HepG2 (cell line): ENCODE measurements around the gene RABGGTA. TPM values are rescaled to one million over a fixed set of nuclear protein-coding genes. Genes with fewer than 3 reads are reported as not detected.

ENCODE experiments used
- CREM ChIP-seq, 2 experiments: sonication (generic) in 1 of 2; formaldehyde crosslinking in 1 of 2; IDR thresholded peaks; 2 replicates each; pipeline versions ENCODE4 v1.4.0 to v1.6.1; 2016 to 2020; ENCODE audit warnings: antibody characterized with exemption in 1 of 2, mild to moderate bottlenecking in 1 of 2, missing genetic modification reagents in 1 of 2
- E2F2 ChIP-seq: sonication (generic); formaldehyde crosslinking; IDR thresholded peaks from 2 replicates; pipeline ENCODE4 v1.4.0; 2020; ENCODE audit warnings: missing genetic modification reagents, borderline replicate concordance
- IKZF4 ChIP-seq: sonication (generic); formaldehyde crosslinking; IDR thresholded peaks from 2 replicates; pipeline ENCODE4 v1.5.1; 2020; ENCODE audit warnings: borderline replicate concordance, mild to moderate bottlenecking, low read depth, missing genetic modification reagents; ENCODE audit errors: not compliant biosample characterization
- JUNB ChIP-seq: sonication (generic); formaldehyde crosslinking; IDR thresholded peaks from 2 replicates; pipeline ENCODE4 v1.8.0; 2022; ENCODE audit warnings: missing genetic modification reagents, mild to moderate bottlenecking, borderline replicate concordance
- KLF6 ChIP-seq: IDR thresholded peaks from 2 replicates; pipeline ENCODE4 v1.8.0; 2016; ENCODE audit warnings: missing biosample characterization, missing genetic modification reagents
- MBNL3 ChIP-seq: fragments of 250-450 bp; sonication (Bioruptor Pico); conservative IDR thresholded peaks from 2 replicates; pipeline ENCODE4 v1.8.0; 2022; ENCODE audit warnings: mild to moderate bottlenecking, inconsistent platforms
- MIER2 ChIP-seq: IDR thresholded peaks from 2 replicates; pipeline ENCODE4 v1.6.1; 2016; ENCODE audit warnings: missing biosample characterization, missing genetic modification reagents
- NCOR1 ChIP-seq: fragments of 200-600 bp; sonication (generic); IDR thresholded peaks from 2 replicates; pipeline ENCODE4 v1.7.0; 2017; ENCODE audit warnings: antibody characterized with exemption, low read length, borderline replicate concordance
- NFIC ChIP-seq: IDR thresholded peaks from 2 replicates; pipeline ENCODE4 v1.6.1; 2012; ENCODE audit warnings: mild to moderate bottlenecking, low read length, inconsistent platforms
- PCBP2 ChIP-seq: fragments of 200-400 bp; formaldehyde crosslinking; optimal IDR thresholded peaks from 2 replicates; pipeline ENCODE3; 2018; ENCODE audit warnings: low read length, low read depth; ENCODE audit not compliant: poor library complexity, severe bottlenecking
- PLSCR1 ChIP-seq: sonication (generic); formaldehyde crosslinking; IDR thresholded peaks from 2 replicates; pipeline ENCODE4 v1.5.0; 2020; ENCODE audit warnings: missing genetic modification reagents, mild to moderate bottlenecking, borderline replicate concordance
- RBFOX2 ChIP-seq: fragments of 200-400 bp; formaldehyde crosslinking; IDR thresholded peaks from 2 replicates; pipeline ENCODE4 v1.6.1; 2017; ENCODE audit warnings: low read depth, mild to moderate bottlenecking, low read length
- SMAD9 ChIP-seq: sonication (generic); formaldehyde crosslinking; IDR thresholded peaks from 2 replicates; pipeline ENCODE4 v1.5.1; 2020; ENCODE audit warnings: mild to moderate bottlenecking, missing genetic modification reagents
- TFDP1 ChIP-seq: IDR thresholded peaks from 2 replicates; pipeline ENCODE4 v1.6.1; 2016; ENCODE audit warnings: missing compliant biosample characterization, missing genetic modification reagents, borderline replicate concordance
- TFDP2 ChIP-seq: sonication (generic); formaldehyde crosslinking; IDR thresholded peaks from 2 replicates; pipeline ENCODE4 v1.4.0; 2020; ENCODE audit warnings: missing genetic modification reagents
- TGIF2 ChIP-seq: IDR thresholded peaks from 2 replicates; pipeline ENCODE4 v1.6.1; 2016; ENCODE audit warnings: control low read depth, missing compliant biosample characterization
- ZFP37 ChIP-seq: sonication (generic); formaldehyde crosslinking; IDR thresholded peaks from 2 replicates; pipeline ENCODE4 v1.4.0; 2020; ENCODE audit warnings: missing genetic modification reagents, borderline replicate concordance
- ZFYVE20 ChIP-seq: sonication (generic); formaldehyde crosslinking; IDR thresholded peaks from 2 replicates; pipeline ENCODE4 v1.8.0; 2023; ENCODE audit warnings: low read depth, mild to moderate bottlenecking, moderate library complexity, missing genetic modification reagents, borderline replicate concordance
- ZNF20 ChIP-seq: sonication (generic); formaldehyde crosslinking; IDR thresholded peaks from 2 replicates; pipeline ENCODE4 v1.4.0; 2020; ENCODE audit warnings: mild to moderate bottlenecking, moderate library complexity, missing genetic modification reagents
- ZNF251 ChIP-seq: sonication (generic); formaldehyde crosslinking; IDR thresholded peaks from 2 replicates; pipeline ENCODE4 v1.9.0; 2021; ENCODE audit warnings: mild to moderate bottlenecking, missing genetic modification reagents
- ZNF30 ChIP-seq: sonication (generic); formaldehyde crosslinking; IDR thresholded peaks from 2 replicates; pipeline ENCODE4 v1.5.0; 2020; ENCODE audit warnings: mild to moderate bottlenecking, missing genetic modification reagents
- ZNF567 ChIP-seq: sonication (generic); formaldehyde crosslinking; IDR thresholded peaks from 2 replicates; pipeline ENCODE4 v1.8.1; 2023; ENCODE audit warnings: mild to moderate bottlenecking, missing genetic modification reagents, borderline replicate concordance
- ZNF674 ChIP-seq: sonication (generic); formaldehyde crosslinking; IDR thresholded peaks from 2 replicates; pipeline ENCODE4 v1.5.0; 2020; ENCODE audit warnings: low read depth, mild to moderate bottlenecking, missing genetic modification reagents
- ZUFSP ChIP-seq: sonication (generic); formaldehyde crosslinking; IDR thresholded peaks from 2 replicates; pipeline ENCODE4 v1.9.0; 2021; ENCODE audit warnings: missing genetic modification reagents, mild to moderate bottlenecking, borderline replicate concordance
- polyA plus RNA-seq, 8 experiments: library from polyadenylated mRNA; depleted of rRNA in 3 of 8; stranded (reverse) in 7 of 8; unstranded in 1 of 8; fragments of >200 nt; fragmentation: Illumina TruSeq in 4 of 8; extraction: Trizol in 4 of 8; gene quantifications; 2 replicates each; pipeline versions ENCODE4 v1.2.1 to v1.2.3, GENCODE V29; 2011 to 2016; ENCODE audit warnings: low read depth in 4 of 8, missing spikeins in 1 of 8, mixed read lengths in 1 of 8; ENCODE audit not compliant: insufficient read depth in 1 of 8
- total RNA-seq, 5 experiments: library from RNA; depleted of rRNA; stranded (reverse); fragments of >200 nt; fragmentation: Illumina TruSeq; extraction: Trizol; gene quantifications; 2 replicates each; pipeline ENCODE4 v1.2.3, GENCODE V29; 2016; ENCODE audit warnings: low read depth in 1 of 5

RABGGTA gene
- total and polyA plus RNA-seq, 2 of the 13 experiments (the other 11 are each of a cell fraction or from before 2014, with no cell fraction given), result 57.9 to 90.8 TPM

GRCh38 chr14:24260026-24260779, 11.2 kb downstream of the RABGGTA start (continued):
- TF ChIP-seq ZNF20 (CRISPR knock-in tag) (no peak), PLSCR1 (CRISPR knock-in tag) (no peak), JUNB (no peak), NFIC (no peak), ZNF251 (CRISPR knock-in tag) (no peak), E2F2 (no peak), TFDP1 (no peak; the same call in 1 of the 2 replicates), NCOR1 (no peak; the same call in 1 of the 2 replicates), PCBP2 (no peak), ZFP37 (CRISPR knock-in tag) (no peak), IKZF4 (CRISPR knock-in tag) (no peak), ZFYVE20 (CRISPR knock-in tag) (no peak), TFDP2 (CRISPR knock-in tag) (no peak), MBNL3 (CRISPR knock-in tag) (no peak), RBFOX2 (no peak), ZNF674 (no peak), ZNF30 (CRISPR knock-in tag) (no peak), TGIF2 (no peak), SMAD9 (CRISPR knock-in tag) (no peak), ZUFSP (CRISPR knock-in tag) (no peak), CREM (IDR thresholded peaks at IDR 0.05) (no peak), CREM (CRISPR knock-in tag; IDR thresholded peaks at IDR 0.05) (no peak), MIER2 (CRISPR knock-in tag) (no peak), KLF6 (CRISPR knock-in tag) (no peak), ZNF567 (no peak)
